Measurements from ENCODE around the gene MYO18B.

GRCh38 chr22:25757686-25758085 lies 15.7 kb downstream of the MYO18B start:
- no peak for TF ChIP-seq CTCF (IDR thresholded peaks at IDR 0.05)
- TF ChIP-seq POLR2A (IDR thresholded peaks at IDR 0.05; ENCODE audit: low read depth) = no peak
- no peak for TF ChIP-seq EP300 (IDR thresholded peaks at IDR 0.05)
- no peak for TF ChIP-seq POLR2AphosphoS5 (IDR thresholded peaks at IDR 0.05)

Measured in esophagus muscularis mucosa (tissue), 4 donors.